Type B pancreatic cell (in vitro differentiated cells): ENCODE measurements around the gene SLC35A4. TPM values are rescaled to one million over a fixed set of nuclear protein-coding genes. Genes with fewer than 3 reads are reported as not detected.

Experiments used
- DNase-seq: peaks from one replicate; pipeline ENCODE4 v3.0.0; 2021; ENCODE audit warnings: mixed read lengths; ENCODE audit not compliant: unreplicated experiment; ENCODE audit errors: extremely low spot score
- H3K27ac Mint-ChIP-seq: 2 replicates; pipeline ENCODE4 v1.8.0; 2021; ENCODE audit warnings: mild to moderate bottlenecking, mixed read lengths
- H3K27me3 Mint-ChIP-seq: 2 replicates; pipeline ENCODE4 v1.8.0; 2021; ENCODE audit warnings: mixed read lengths
- H3K36me3 Mint-ChIP-seq: 2 replicates; pipeline ENCODE4 v1.8.0; 2021; ENCODE audit warnings: mixed read lengths
- H3K4me1 Mint-ChIP-seq: one replicate; pipeline ENCODE4 v1.8.0; 2021; ENCODE audit warnings: mixed read lengths; ENCODE audit not compliant: unreplicated experiment
- H3K4me3 Mint-ChIP-seq: 2 replicates; pipeline ENCODE4 v1.8.0; 2021; ENCODE audit warnings: mild to moderate bottlenecking, mixed read lengths
- H3K9me3 Mint-ChIP-seq: 2 replicates; pipeline ENCODE4 v1.8.0; 2021; ENCODE audit warnings: mixed read lengths
- total RNA-seq: library from RNA; stranded (reverse); gene quantifications from 2 replicates; pipeline ENCODE4 v1.2.1, GENCODE V29; 2021; ENCODE audit warnings: low replicate concordance
- TF ChIP-seq, protein P1 (sequence below): fragments of 200-600 bp; sonication (generic); conservative IDR thresholded peaks from 2 replicates; pipeline ENCODE4 v1.5.0; 2021; ENCODE audit warnings: antibody characterized with exemption, mild to moderate bottlenecking

Gene SLC35A4
- total RNA-seq, 1 donor from 2014 or later: 85.8 TPM

DNA sequence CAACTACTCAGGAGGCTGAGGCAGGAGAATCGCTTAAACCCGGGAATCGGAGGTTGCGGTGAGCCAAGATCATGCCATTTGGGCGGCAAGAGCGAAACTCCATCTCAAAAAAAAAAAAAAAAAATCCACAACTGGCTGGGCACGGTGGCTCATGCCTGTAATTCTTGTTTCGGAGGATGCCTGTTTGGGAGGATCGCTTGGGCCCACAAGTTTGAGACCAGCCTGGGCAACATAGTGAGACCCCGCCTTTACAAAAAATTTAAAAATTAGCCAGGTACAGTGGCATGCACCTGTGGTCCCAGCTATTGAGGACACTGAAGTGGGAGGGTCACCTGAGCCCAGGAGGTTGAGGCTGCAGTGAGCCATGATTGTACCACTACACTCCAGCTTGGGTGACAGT is 19.0 kb upstream of the SLC35A4 start:
- Mint-ChIP-seq H3K27me3 (no peaks in the 10 kb centered on the region), H3K27ac (peak overlapping the region; percentile 86), H3K4me1 (peaks cover 13% of the 10 kb centered on the region), H3K36me3 (peaks cover 11% of the 10 kb centered on the region), H3K4me3 (no peak overlapping the region), H3K9me3 (no peaks in the 10 kb centered on the region)
- no peak for DNase-seq
- TF ChIP-seq, protein P1, sequence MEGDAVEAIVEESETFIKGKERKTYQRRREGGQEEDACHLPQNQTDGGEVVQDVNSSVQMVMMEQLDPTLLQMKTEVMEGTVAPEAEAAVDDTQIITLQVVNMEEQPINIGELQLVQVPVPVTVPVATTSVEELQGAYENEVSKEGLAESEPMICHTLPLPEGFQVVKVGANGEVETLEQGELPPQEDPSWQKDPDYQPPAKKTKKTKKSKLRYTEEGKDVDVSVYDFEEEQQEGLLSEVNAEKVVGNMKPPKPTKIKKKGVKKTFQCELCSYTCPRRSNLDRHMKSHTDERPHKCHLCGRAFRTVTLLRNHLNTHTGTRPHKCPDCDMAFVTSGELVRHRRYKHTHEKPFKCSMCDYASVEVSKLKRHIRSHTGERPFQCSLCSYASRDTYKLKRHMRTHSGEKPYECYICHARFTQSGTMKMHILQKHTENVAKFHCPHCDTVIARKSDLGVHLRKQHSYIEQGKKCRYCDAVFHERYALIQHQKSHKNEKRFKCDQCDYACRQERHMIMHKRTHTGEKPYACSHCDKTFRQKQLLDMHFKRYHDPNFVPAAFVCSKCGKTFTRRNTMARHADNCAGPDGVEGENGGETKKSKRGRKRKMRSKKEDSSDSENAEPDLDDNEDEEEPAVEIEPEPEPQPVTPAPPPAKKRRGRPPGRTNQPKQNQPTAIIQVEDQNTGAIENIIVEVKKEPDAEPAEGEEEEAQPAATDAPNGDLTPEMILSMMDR: no peak

DNA sequence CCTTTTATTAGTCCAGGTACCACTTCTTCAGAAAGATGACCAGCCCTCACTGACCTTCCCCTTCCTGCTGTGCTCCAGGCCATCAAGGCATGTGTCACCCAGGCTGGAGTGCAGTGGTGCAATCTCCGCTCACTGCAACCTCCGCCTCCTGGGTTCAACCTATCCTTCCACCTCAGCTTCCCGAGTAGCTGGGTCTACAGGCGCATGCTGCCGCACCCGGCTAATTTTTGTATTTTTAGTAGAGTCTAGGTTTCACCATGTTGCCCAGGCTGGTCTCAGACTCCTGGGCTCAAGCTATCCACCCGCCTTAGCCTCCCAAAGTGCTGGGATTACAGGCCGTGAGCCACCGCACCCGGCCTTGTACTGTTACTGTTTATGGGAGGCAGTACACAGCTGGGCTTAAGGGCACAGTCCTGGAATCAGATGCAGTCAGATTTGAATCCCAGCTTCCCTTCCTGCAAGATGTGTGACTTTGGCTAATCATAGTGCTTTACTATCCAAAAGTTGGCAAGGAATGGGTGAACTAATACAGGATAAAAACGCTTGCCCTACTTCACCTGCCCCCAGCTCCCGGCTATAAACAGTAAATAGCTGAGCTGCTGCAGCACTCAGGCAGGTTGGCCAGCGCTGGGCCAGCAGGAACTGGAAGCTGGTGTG is 17.6 kb upstream of the SLC35A4 start:
- Mint-ChIP-seq H3K36me3 (peaks cover 11% of the 10 kb centered on the region), H3K27me3 (no peaks in the 10 kb centered on the region)

DNA sequence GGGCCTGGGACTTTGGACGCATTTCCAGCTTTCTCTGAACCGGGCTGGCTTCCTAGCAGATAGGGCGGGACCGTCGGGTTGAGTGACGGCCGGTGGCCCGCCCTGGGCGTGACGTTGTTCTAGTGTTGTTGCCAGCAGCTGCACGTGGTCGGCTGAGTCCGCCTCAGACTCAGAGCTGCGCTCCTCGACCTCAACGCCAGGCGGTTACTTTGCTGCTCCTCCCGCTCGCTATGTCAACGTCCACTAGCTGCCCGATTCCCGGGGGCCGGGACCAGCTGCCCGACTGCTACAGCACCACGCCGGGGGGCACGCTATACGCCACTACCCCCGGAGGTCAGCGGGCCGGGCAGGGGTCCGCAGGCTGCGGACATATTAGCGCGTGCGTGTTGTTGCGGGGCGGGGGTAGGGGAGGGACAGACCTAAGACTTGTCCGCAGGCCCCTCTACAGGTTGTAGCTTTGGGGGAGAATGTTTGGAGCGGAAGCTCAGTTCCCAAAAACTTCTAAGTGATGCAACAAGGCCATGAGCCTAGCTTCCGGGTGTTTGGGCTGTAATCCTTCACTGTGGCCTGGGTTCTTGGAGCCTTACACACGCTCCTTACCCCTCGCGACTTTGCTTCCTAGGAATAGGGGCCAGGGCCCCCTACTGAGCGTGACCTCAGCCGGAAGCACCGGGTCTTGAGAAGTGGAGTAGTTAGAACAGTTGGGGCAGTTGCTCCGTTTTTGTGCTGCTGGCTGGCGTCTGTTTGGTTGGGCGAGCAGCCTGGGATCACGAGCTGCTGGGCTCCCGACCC is 16.9 kb upstream of the SLC35A4 start, which contains the start of gene EIF4EBP3:
Gene EIF4EBP3 (plus strand): TSS at position 155 of the 792 bp plus-strand sequence. CDS start 76 bp downstream, at position 231.
- TF ChIP-seq, protein P1: peak; percentile 81
- Mint-ChIP-seq H3K36me3 (peaks cover 11% of the 10 kb centered on the region), H3K27ac (peak within 1 kb of the TSS; percentile 86), H3K27me3 (no peaks in the 10 kb centered on the region), H3K4me1 (peaks cover 13% of the 10 kb centered on the region), H3K4me3 (peak within 1 kb of the TSS; percentile 84), H3K9me3 (no peaks in the 10 kb centered on the region)
- peak; percentile 94 for DNase-seq

More for the DNA sequence above, 17.6 kb upstream of the SLC35A4 start:
- no peaks in the 10 kb centered on the region for H3K9me3 Mint-ChIP-seq
- H3K4me1 Mint-ChIP-seq: peaks cover 13% of the 10 kb centered on the region
- no peak for DNase-seq
- H3K27ac Mint-ChIP-seq: peak overlapping the region; percentile 86
- TF ChIP-seq, protein P1: no peak
- H3K4me3 Mint-ChIP-seq: peak overlapping the region; percentile 84

DNA sequence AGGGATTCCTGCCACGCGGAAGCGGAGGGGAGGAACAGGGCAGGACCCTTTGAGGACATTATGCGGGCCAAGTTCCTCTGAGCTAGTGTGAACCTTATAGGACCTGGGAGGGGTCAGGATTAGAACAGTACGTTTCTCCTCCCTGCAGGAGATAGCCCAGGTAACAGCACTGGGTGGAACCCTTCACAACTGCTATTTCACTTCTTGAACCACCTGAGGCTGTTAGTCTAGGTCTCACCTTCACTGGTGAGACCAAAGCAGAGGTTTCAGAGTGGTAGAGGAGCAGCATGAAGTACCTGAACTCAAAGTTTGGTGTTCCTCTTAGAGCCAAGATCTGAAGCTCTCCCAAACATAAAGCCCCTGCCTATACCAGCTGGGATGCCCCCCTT is 16.3 kb upstream of the SLC35A4 start:
- Mint-ChIP-seq H3K36me3 (peaks cover 11% of the 10 kb centered on the region), H3K9me3 (no peaks in the 10 kb centered on the region)

DNA sequence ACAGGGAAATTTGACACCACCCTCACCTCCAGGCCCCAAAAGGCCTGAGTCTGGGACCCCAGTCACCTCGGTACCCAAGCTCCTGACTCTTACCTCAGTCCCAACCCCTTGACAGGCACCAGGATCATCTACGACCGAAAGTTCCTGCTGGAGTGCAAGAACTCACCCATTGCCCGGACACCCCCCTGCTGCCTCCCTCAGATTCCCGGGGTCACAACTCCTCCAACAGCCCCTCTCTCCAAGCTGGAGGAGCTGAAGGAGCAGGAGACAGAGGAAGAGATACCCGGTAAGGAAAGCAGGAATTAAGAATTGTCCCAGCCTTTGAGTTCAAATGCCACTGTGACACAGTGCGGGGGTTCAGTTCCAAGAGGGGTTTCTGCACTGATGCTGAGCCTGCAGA is 15.8 kb upstream of the SLC35A4 start:
- H3K9me3 Mint-ChIP-seq: no peaks in the 10 kb centered on the region
- peak overlapping the region; percentile 86 for H3K27ac Mint-ChIP-seq
- H3K4me3 Mint-ChIP-seq: peak overlapping the region; percentile 75
- TF ChIP-seq, protein P1: no peak
- no peaks in the 10 kb centered on the region for H3K27me3 Mint-ChIP-seq
- H3K4me1 Mint-ChIP-seq: peaks cover 17% of the 10 kb centered on the region
- H3K36me3 Mint-ChIP-seq: peaks cover 14% of the 10 kb centered on the region
- no peak for DNase-seq

More for the DNA sequence above, 16.3 kb upstream of the SLC35A4 start:
- Mint-ChIP-seq H3K27me3 (no peaks in the 10 kb centered on the region), H3K4me1 (peaks cover 13% of the 10 kb centered on the region), H3K27ac (peak overlapping the region; percentile 86), H3K4me3 (peak overlapping the region; percentile 84)
- no peak for DNase-seq
- TF ChIP-seq, protein P1: no peak
